Activated CD4-positive, alpha-beta T cell treated with anti-CD3 and anti-CD28 coated beads for 4 hours (primary cell): Measurements from ENCODE around the gene PIP4K2A.

Experiments
- DNase-seq, 2 donors: peaks; one replicate each; pipeline ENCODE4 v3.0.0-alpha.2; 2020

Gene PIP4K2A

GRCh38 chr10:22589851-22590514, 124.4 kb downstream of the PIP4K2A start:
- no peak for DNase-seq

GRCh38 chr10:22588462-22588861, 125.9 kb downstream of the PIP4K2A start:
- DNase-seq, result no peak

- no peak for DNase-seq
These were observed 130.7 kb downstream of the PIP4K2A start for GRCh38 chr10:22583683-22584082.

GRCh38 chr10:22581461-22581860, 132.9 kb downstream of the PIP4K2A start:
- no peak for DNase-seq

- no peak for DNase-seq
These were observed 133.7 kb downstream of the PIP4K2A start for GRCh38 chr10:22580711-22581110.

GRCh38 chr10:22579826-22580225, 134.6 kb downstream of the PIP4K2A start:
- DNase-seq, result no peak

- DNase-seq, result peak in 1 of 2 donors; percentile 23
These were observed 140.4 kb downstream of the PIP4K2A start for GRCh38 chr10:22573820-22574569.

- no peak for DNase-seq
These were observed 143.5 kb downstream of the PIP4K2A start for GRCh38 chr10:22570733-22571430.

GRCh38 chr10:22570234-22570633, 144.1 kb downstream of the PIP4K2A start:
- no peak for DNase-seq

GRCh38 chr10:22568928-22569327, 145.4 kb downstream of the PIP4K2A start:
- DNase-seq, result no peak

- DNase-seq, result no peak
These were observed 150.3 kb downstream of the PIP4K2A start for GRCh38 chr10:22564060-22564459.

- DNase-seq, result no peak
These were observed 152.5 kb downstream of the PIP4K2A start for GRCh38 chr10:22561909-22562308.

- no peak for DNase-seq
These were observed 153.5 kb downstream of the PIP4K2A start for GRCh38 chr10:22560913-22561239.

- DNase-seq, result no peak
These were observed 154.1 kb downstream of the PIP4K2A start for GRCh38 chr10:22560096-22560912.

- DNase-seq, result no peak
These were observed 157.1 kb downstream of the PIP4K2A start for GRCh38 chr10:22557321-22557720.

- DNase-seq, result no peak
These were observed 157.6 kb downstream of the PIP4K2A start for GRCh38 chr10:22556774-22557173.

GRCh38 chr10:22554461-22555182, 159.8 kb downstream of the PIP4K2A start:
- no peak for DNase-seq

GRCh38 chr10:22553452-22553995, 160.9 kb downstream of the PIP4K2A start:
- no peak for DNase-seq

- no peak for DNase-seq
These were observed 161.4 kb downstream of the PIP4K2A start for GRCh38 chr10:22552888-22553378.

GRCh38 chr10:22551681-22552365, 162.6 kb downstream of the PIP4K2A start:
- no peak for DNase-seq

- peak; percentile 67 to 73 for DNase-seq
These were observed 163.6 kb downstream of the PIP4K2A start for GRCh38 chr10:22550732-22551131.
